Cortex of kidney (tissue), 1 donor: Measurements from ENCODE around the gene NIN.
"Not testable (repeated sequence)": the region's sequence is repeated elsewhere in the genome, so short reads cannot be mapped to it uniquely, and the experiment has no call there.

Source experiments
- DNase-seq: peaks from one replicate; lab custom pipeline; 2025; lab: John Stamatoyannopoulos, UW

The NIN gene

DNA sequence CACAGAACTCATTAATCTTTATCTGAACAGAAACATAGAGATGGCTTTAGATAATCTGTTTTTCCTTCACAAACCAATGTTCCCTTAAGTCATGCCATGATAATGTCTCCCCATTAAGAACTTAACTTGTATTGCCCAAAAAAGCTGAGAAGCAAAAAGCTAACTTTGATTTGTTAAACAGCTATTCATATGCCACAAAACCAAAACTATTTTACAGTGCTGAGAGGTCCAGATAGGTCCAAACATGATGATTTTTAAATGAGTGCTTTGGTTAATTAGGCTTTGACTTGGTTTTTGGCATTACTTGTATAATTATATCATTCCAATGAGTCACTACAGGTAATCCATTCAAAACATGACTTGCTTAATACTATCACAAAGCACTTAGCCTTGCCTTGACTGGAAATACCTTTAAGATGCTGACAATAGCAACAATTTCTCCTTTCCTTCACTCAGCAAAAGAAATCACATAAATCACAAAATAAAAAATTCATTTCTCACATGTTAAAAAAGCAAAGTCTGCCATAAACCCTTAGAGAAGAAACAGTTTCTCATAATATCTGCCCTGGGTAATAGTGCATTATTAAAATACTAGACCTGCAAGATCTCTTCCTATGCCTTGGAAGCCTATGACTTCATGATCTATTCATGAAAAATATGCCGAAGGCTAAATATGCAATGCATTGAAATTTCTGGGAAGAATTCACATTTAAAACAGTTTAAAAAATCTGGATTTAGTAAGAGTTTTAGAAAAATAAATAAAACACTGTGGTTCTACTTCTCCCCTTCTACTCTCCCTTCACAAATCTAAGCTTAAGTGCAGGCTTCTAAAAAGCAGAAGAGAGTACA lies 110.8 kb downstream of the NIN start:
- DNase-seq = no peak

DNA sequence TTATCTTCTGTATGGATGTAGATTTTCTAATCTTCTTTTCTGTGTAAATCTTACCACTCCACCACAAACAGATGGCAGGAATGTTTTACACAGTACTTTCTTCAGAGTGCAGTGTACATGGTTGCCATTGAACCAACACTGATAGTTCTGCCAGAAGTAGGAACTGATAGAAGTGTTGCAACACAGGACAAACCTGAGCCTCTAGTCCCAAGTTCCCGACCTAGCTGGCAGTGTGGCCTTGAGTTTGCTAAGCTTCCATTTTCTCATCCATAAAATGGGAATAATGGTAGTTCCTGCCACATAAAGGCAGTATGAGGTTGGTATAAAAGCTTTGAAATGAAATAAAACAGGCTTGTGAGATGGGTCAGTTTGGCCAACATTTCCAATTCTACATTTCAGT lies 112.0 kb downstream of the NIN start:
- DNase-seq = no peak

DNA sequence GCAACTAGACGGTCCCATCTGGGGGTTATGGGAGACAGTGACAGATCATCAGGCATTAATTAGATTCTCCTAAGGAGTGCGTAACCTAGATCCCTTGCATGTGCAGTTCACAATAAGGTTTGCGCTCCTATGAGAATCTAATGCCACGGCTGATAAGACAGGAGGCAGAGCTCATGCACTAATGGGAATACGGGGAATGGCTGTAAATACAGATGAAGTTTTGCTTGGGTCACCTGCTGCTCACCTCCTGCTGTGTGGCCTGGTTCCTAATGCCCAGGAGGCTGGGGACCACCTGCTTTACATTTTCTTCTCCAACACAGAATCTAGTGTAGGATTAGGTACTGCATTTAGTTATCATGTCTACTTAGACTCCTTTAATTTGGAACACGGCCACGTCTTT lies 113.2 kb downstream of the NIN start:
- no peak for DNase-seq

DNA sequence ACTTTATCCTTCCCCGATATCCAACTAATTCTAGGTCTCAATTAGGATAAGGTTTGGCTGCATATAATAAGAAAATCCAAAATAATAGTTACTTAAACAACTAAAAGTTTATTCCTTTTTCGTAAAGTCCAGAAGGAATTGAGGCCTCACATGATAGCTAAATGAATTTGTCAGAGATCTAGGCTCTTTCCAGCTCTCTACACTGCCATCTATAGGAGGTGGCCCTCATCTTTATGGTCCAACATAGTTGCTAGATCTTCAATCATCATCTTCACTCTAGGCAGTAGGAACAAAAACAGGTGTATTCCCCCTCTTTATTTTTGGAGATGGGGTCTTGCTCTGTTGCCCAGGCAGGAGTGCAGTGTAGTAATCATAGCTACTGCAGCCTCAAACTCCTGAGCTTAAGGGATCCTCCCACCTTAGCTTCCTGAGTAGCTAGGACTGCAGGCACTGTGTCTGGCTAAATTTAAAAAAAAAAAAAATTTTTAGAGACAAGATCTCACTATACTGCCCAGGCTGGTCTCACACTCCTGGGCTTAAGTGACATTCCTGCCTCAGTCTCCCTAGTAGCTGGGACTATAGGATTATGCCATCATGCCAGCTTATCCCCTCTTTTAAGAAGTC lies 116.4 kb downstream of the NIN start:
- no peak for DNase-seq

DNA sequence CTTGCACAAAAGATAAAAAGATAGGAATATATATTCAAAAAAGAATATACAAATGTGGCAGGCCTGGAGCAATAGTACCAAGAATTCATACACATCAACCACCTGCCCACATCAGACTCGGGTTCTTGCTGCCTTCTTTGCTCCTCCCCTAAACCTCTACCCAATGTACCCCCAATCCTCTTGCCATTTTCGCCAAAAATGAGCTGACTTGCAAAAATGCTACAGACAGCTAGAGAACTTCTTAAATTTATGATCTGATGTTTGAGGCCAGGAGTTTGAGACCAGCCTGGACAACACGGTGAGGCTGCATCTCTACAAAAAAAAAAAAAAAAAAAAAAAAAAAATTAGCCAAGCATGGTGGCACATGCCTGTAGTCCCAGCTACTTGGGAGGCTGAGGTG lies 119.9 kb downstream of the NIN start:
- no peak for DNase-seq

DNA sequence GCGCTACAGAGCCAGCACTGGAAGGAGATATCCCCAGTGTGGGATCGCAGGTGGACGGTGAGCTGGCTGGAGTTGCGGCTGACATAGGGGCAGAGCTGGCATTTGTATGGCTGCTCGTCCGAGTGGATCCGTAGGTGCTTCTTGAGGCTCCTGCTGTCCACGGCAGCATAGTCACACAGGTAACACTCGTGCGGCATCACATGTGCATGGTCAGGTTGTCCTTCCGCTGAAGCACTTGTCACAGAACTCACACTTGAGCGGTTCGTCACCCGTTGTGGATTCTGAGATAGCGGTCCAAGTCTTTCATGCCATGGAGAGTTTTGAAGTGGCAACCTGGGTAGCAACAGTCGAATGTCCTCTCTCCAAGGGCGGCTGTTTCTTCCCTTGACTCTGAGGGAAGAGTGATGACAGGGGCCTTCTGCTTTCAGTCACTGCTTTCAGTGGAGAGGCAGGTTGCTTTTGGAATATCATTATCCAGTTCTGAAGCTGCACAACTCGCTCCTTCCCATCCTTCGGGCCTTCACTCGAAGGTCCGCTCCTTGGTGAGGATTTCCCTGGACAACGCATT lies 125.9 kb downstream of the NIN start:
- DNase-seq = no peak

DNA sequence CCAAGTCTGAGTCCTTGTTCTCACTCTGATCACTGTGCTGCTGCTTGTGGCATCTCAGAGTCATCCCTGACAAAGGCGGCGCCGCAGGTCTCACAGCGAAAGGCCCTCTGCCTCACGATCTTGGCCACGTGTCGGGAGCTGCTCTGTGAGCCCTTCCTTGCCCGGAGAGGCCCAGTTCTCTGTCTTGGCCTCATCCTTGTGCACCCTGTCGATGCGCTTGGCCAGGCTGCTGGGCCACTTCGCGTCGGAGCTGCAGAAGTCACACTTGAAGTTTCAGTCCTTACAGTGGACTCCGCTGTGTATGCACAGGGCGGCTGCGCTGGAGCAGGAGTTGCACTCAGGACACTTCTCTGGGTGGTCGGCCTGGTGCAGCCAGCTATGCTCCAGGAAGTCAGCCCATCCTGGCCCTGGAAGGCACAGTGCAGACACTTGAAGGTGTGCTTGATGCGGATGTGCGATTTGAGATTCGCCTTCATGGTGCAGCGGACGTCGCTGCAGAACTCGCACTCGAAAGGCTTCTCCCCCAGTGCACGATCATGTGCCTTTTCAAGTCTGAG lies 126.4 kb downstream of the NIN start:
- DNase-seq = no peak

DNA sequence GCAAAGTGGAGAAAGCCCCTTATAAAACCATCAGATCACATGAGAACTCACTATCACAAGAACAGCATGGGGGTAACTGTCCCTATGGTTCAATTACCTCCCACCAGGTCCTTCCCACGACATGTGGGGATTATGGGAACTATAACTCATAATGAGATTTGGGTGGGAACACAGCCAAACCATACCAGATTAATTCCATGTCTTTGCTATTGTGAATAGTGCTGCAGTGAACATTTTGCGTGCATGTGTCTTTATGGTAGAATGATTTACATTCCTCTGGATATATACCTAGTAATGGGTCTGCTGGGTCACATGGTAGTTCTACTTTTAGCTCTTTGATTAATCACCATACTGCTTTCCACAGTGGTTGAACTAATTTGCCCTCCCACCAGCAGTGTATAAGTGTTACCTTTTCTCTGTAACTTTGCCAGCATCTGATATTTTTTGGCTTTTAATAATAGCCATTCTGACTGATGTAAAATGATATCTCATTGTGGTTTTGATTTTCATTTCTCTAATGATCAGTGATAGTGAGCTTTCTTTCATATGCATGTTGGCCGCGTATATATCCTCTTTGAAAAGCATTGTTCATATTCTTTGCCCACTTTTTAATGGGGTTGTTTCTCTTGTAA lies 133.2 kb downstream of the NIN start:
- no peak for DNase-seq

DNA sequence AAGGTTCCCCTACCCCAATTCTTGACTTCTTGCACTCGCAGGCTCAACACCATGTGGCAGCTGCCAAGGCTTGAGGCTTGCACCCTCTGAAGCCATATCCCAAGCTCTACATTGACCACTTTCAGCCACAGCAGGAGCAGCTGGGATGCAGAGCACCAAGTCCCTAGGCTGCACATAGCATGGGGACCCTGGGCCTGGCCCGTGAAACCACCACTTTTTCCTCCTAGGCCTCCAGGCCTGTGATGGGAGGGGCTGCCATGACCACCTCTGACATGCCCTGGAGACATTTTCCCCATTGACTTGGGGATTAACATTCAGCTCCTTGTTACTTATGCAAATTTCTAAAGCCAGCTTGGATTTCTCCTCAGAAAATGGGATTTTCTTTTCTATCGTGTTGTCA lies 136.7 kb downstream of the NIN start:
- DNase-seq = not testable (repeated sequence)

DNA sequence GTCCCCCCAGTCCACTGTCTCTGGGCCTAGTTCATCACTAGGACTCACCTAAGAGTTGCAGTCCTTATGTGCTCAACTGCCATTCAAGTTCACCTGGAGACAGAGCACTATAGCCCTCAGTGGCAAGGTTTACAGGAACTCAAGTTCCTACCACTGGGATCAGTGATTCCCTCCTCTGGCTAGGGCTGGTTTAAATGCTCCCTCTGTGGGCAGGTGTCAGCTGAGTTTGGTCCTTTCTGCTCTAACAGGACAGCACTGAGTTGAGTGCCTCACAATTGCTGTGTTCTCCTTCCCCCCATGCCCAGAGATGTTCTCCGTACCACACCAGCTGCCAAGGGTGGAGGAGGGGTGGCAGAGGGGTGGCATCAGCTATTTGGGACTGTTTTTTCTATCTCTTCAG lies 142.1 kb downstream of the NIN start:
- DNase-seq = no peak

DNA sequence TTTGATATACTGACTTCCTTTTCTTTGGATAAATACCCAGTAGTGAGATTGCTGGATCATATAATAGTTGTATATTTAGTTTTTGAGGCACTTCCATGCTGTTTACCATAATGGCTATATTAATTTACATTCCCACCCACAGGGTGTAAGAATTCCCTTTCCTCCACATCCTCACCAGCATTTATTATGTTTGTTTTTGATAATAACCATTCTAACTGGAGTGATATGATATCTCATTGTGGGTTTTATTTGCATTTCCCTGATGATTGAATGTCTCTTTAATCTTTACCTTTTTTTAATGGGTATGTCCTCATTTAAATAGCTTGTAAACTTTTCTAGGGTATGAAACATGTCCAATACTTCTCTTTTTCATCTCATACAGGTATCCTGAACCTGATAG lies 151.3 kb downstream of the NIN start:
- no peak for DNase-seq

DNA sequence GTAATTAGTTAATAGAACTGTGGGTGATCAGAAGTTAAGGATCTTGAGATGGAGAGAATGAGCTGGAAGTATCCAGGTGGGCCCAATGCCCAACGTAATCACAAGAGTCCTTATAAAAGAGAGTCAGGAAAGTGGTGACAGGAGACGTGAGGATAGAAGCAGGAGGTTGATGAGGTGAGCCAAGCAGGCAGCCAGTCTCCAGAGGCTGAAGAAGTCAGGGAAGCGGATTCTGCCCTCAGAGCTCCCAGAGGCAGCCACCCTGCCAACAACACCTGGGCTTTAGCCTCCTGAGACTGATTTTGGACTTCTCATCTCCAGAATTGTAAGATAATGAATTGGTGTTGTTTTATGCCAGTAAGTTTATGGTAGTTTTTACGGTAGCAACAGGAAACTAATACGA lies 152.8 kb downstream of the NIN start:
- DNase-seq = no peak

DNA sequence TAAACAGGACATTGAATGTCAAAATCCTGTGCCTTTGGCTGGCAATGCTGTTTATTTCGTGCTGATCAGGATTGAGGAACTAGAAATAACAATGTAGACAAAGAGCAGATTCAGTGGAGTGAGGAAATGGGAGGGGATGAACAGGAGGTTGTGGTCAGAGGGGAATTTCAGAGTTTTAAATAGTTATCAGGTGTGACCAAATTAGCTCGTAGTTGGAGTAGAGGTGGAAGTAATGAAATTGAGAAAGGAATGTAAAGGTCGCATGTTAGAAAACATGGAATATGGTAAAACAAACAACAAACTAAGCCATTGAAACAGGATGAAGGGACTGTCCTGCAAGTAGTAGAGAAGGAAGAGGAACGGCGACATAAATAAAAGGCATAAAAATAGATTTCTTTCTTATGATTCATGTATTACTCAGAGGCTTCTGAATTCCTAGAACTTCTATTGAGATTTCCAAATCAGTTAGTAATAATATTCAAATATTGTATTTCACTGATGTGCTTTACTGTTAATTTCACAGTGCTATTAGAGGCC lies 153.4 kb downstream of the NIN start:
- DNase-seq = no peak

DNA sequence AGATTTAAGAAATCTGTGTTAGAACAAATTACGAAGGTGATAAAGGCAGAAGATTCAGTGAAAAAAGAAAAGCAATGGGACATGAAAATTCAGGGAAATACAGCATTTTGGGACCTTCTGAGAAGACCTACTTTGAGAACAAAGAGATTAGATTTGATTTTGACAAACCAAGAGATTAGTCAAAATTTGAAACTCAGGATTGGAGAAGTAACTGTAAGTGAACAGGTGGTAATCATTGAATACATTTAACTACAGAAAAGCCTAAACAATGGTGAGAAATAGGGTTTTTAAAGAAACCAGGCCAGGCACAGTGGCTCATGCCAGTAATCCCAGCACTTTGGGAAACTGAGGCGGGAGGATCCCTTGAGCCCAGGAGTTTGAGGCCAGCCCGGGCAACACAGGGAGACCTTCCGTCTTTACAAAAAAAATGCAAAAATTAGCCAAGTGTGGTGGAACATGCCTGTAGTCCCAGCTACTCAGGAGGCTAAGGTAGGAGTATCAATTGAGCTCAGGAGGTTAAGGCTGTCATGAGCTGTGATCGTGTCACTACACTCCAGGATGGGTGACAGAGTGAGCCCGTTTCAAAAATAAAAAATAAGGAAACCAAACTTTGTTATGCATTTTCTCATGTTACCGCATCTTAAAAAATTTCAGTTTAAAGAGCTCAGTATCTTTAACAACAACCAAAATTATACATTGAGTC lies 154.0 kb downstream of the NIN start:
- no peak for DNase-seq

DNA sequence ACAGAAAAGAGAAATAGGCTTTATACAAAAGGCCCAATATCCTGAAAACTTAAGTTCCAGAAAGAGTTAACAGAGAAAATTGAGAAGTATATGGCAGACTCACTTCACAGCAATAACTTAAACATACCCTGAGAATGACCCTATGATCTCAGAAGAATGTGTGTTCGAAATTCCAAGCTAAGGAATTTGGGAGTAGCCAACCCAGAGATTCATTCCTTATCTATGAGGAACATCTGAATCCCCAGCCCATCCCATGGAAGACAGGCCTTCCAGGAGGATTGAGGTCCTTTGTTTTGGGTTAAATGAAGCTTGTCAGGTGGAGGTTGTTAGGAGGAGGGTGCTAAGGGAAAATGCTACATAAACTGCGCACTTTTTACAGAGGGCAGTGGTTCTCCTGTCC lies 155.4 kb downstream of the NIN start:
- DNase-seq = no peak

DNA sequence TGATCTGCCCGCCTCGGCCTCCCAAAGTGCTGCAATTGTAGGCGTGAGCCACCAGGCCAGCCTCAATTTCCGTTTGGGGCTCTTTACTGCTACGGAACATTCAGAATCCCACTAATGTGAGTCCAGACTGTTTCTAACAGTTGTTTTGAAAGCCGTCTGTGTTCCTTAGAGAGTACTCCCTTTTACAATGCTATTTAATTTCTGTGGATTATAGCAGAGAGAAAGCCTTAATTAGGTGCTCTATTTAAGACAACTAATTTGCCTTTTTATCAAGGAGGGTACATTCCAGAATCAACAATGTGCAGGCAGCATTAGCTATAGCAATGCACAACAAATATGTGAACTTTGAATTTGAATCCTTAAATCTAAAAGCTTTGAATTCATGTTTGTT lies 160.1 kb downstream of the NIN start:
- no peak for DNase-seq

DNA sequence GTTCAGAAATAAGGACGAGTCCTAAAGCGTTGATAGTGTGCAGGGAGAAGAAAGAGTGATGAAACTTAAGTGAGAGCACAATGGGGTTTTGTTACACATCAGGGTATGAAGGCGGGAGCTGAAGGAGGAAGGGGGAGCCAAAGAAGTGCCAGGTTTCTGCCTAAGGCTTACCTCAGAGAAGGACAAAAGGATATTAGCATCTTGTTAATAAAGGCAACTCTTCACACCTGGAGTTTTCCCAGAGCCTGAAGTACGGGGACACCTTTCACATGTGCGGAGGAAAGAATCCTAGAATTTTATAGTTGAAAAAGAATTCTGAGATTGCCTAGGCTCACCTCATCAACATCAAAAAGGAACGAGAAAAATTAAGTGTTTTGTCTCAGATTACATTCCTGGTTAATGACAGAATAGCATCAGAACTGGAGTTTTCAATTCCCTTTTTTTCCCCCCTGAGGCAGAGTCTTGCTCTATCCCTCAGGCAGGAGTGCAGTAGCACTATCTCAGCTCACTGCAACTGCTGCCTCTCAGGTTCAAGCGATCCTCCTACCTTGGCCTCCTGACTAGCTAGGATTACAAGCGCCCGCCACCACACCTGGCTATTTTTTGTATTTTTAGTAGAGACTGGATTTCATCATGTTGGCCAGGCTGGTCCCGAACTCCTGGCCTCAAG lies 160.6 kb downstream of the NIN start:
- DNase-seq = no peak
